SU-DHL-6 (cell line): ENCODE data around the gene KLK13.

ENCODE experiments used
- EZH2phosphoT487 ChIP-seq: fragments of 200-600 bp; sonication (generic), shearing (Covaris generic); conservative IDR thresholded peaks from 2 replicates; pipeline ENCODE4 v1.6.1; 2018; ENCODE audit warnings: mild to moderate bottlenecking, antibody characterized with exemption, low read length, moderate library complexity, mixed read lengths
- TF ChIP-seq, protein P1 (sequence below): fragments of 200-600 bp; sonication (generic); IDR thresholded peaks from one replicate; pipeline ENCODE4 v1.5.1; 2017; ENCODE audit warnings: antibody characterized with exemption, mild to moderate bottlenecking, low read length, moderate library complexity; ENCODE audit not compliant: insufficient read depth, poor library complexity, severe bottlenecking

DNA sequence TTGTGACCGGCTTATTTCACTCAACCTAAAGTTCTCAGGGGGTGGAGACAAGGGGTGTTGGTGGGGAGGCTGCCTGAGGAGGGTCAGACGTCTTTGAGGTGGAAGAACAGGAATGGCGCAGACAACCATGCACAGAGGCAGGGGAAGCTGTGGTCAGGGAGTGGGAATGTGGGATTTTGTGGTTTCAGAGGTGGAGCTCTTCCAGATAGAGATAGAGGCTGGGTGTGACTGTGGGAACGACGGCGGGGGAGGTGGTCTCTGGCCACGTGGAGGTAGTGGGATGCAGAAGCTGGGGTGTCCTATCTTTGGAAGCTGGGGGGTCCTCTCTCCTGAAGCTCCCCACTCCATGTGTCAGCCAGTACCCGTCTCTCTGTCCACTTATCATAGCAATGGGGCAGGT lies 25.6 kb upstream of the KLK13 start:
- TF ChIP-seq, protein P1, sequence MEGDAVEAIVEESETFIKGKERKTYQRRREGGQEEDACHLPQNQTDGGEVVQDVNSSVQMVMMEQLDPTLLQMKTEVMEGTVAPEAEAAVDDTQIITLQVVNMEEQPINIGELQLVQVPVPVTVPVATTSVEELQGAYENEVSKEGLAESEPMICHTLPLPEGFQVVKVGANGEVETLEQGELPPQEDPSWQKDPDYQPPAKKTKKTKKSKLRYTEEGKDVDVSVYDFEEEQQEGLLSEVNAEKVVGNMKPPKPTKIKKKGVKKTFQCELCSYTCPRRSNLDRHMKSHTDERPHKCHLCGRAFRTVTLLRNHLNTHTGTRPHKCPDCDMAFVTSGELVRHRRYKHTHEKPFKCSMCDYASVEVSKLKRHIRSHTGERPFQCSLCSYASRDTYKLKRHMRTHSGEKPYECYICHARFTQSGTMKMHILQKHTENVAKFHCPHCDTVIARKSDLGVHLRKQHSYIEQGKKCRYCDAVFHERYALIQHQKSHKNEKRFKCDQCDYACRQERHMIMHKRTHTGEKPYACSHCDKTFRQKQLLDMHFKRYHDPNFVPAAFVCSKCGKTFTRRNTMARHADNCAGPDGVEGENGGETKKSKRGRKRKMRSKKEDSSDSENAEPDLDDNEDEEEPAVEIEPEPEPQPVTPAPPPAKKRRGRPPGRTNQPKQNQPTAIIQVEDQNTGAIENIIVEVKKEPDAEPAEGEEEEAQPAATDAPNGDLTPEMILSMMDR = no peak
- TF ChIP-seq EZH2phosphoT487 = no peak
